Cardiac muscle cell (in vitro differentiated cells and primary cell): ENCODE results near the gene ZNF672. TPM values are rescaled to one million over a fixed set of nuclear protein-coding genes. Genes with fewer than 3 reads are reported as not detected.
"Not testable (repeated sequence)": the region's sequence is repeated elsewhere in the genome, so short reads cannot be mapped to it uniquely, and the experiment has no call there.

ENCODE experiments used
- DNase-seq, 2 donors: peaks; one replicate each; pipeline versions ENCODE4 v3.0.0 to v3.0.0-alpha.2; 2010 to 2017; ENCODE audit warnings: low read depth in 1 of 2, low spot score in 1 of 2
- H3K27ac ChIP-seq: fragments of 200-600 bp; sonication (generic); 2 replicates; pipeline ENCODE4 v1.5.1; 2016
- H3K27me3 ChIP-seq: fragments of 200-600 bp; sonication (generic); 2 replicates; pipeline ENCODE4 v1.6.0; 2016; ENCODE audit warnings: control low read depth
- H3K36me3 ChIP-seq: fragments of 200-600 bp; sonication (generic); 2 replicates; pipeline ENCODE4 v1.5.1; 2016; ENCODE audit warnings: control low read depth
- H3K4me1 ChIP-seq: fragments of 200-600 bp; sonication (generic); 2 replicates; pipeline ENCODE4 v1.8.1; 2017; ENCODE audit warnings: low read depth, mild to moderate bottlenecking, mixed run types
- H3K4me3 ChIP-seq: fragments of 200-600 bp; sonication (generic); 2 replicates; pipeline ENCODE4 v1.5.1; 2016; ENCODE audit warnings: mild to moderate bottlenecking
- H3K9me3 ChIP-seq: fragments of 200-600 bp; sonication (generic); 2 replicates; pipeline ENCODE4 v1.5.1; 2017; ENCODE audit warnings: low read depth, mild to moderate bottlenecking, control low read depth
- CTCF ChIP-seq: IDR thresholded peaks from 2 replicates; pipeline ENCODE4 v1.5.1; 2012; ENCODE audit warnings: low read depth, mild to moderate bottlenecking, low read length
- polyA plus RNA-seq: library from polyadenylated mRNA; unstranded; fragments of >200 nt; fragmentation: Nextera tagmentation; extraction: Ambion mirVana; gene quantifications from 2 replicates; pipeline ENCODE4 v1.2.1, GENCODE V29; 2016
- total RNA-seq: library from RNA; depleted of rRNA; stranded (reverse); fragments of >200 nt; gene quantifications from 2 replicates; pipeline ENCODE4 v1.2.3, GENCODE V29; 2016

The ZNF672 gene
- total and polyA plus RNA-seq, 2 experiments from 2014 or later, result 59.2 to 66.3 TPM

GRCh38 chr1:248871837-248872401, 33.9 kb downstream of the ZNF672 start:
- no peaks in the 10 kb centered on the region for H3K27me3 ChIP-seq
- H3K9me3 ChIP-seq, result no peaks in the 10 kb centered on the region
- H3K4me3 ChIP-seq, result peak overlapping the region; percentile 44
- H3K27ac ChIP-seq, result peak overlapping the region; percentile 94
- no peak for DNase-seq
- no peak for TF ChIP-seq CTCF
- no peaks in the 10 kb centered on the region for H3K36me3 ChIP-seq
- H3K4me1 ChIP-seq, result no peaks in the 10 kb centered on the region

- Histone ChIP-seq H3K36me3 (no peaks in the 10 kb centered on the region), H3K4me3 (peak overlapping the region; percentile 44), H3K9me3 (no peaks in the 10 kb centered on the region), H3K4me1 (no peaks in the 10 kb centered on the region), H3K27ac (peak overlapping the region; percentile 94), H3K27me3 (no peaks in the 10 kb centered on the region)
- peak; percentile 71 to 83 for DNase-seq
- no peak for TF ChIP-seq CTCF
Observed at GRCh38 chr1:248872752-248873408, 34.9 kb downstream of the ZNF672 start.

GRCh38 chr1:248873409-248873992, 35.5 kb downstream of the ZNF672 start:
- no peaks in the 10 kb centered on the region for H3K27me3 ChIP-seq
- no peak for TF ChIP-seq CTCF
- peak; percentile 93 to 97 for DNase-seq
- no peaks in the 10 kb centered on the region for H3K4me1 ChIP-seq
- no peaks in the 10 kb centered on the region for H3K36me3 ChIP-seq
- H3K27ac ChIP-seq, result peak overlapping the region; percentile 94
- H3K9me3 ChIP-seq, result no peaks in the 10 kb centered on the region
- peak overlapping the region; percentile 44 for H3K4me3 ChIP-seq

GRCh38 chr1:248873993-248874533, 36.0 kb downstream of the ZNF672 start:
- H3K27me3 ChIP-seq, result no peaks in the 10 kb centered on the region
- no peak for TF ChIP-seq CTCF
- peak overlapping the region; percentile 94 for H3K27ac ChIP-seq
- peak in 1 of 2 donors; percentile 79 for DNase-seq
- peak overlapping the region; percentile 44 for H3K4me3 ChIP-seq
- H3K9me3 ChIP-seq, result no peaks in the 10 kb centered on the region
- no peaks in the 10 kb centered on the region for H3K4me1 ChIP-seq
- no peaks in the 10 kb centered on the region for H3K36me3 ChIP-seq

GRCh38 chr1:248881261-248881660, 43.2 kb downstream of the ZNF672 start:
- no peaks in the 10 kb centered on the region for H3K36me3 ChIP-seq
- DNase-seq, result no peak
- H3K27me3 ChIP-seq, result no peaks in the 10 kb centered on the region
- TF ChIP-seq CTCF, result no peak
- H3K27ac ChIP-seq, result no peak overlapping the region
- H3K4me1 ChIP-seq, result no peaks in the 10 kb centered on the region
- no peak overlapping the region for H3K4me3 ChIP-seq
- no peaks in the 10 kb centered on the region for H3K9me3 ChIP-seq

- not testable (repeated sequence) for DNase-seq
Observed at GRCh38 chr1:248882427-248882826, 44.4 kb downstream of the ZNF672 start.

More at GRCh38 chr1:248882427-248882826, 44.4 kb downstream of the ZNF672 start:
- H3K36me3 ChIP-seq, H3K9me3 ChIP-seq, H3K4me3 ChIP-seq, H3K27ac ChIP-seq, H3K27me3 ChIP-seq, H3K4me1 ChIP-seq: not testable (repeated sequence)
